8988T (cell line): ENCODE measurements around the gene CYRIA.

Source experiments
- DNase-seq: peaks from one replicate; pipeline ENCODE4 v3.0.0; 2011

The CYRIA gene

GRCh38 chr2:16626997-16627605, 38.5 kb downstream of the CYRIA start:
- no peak for DNase-seq

- no peak for DNase-seq
Measured at GRCh38 chr2:16626497-16626896, 39.1 kb downstream of the CYRIA start.

GRCh38 chr2:16625759-16626158, 39.9 kb downstream of the CYRIA start:
- no peak for DNase-seq

- no peak for DNase-seq
Measured at GRCh38 chr2:16625201-16625729, 40.4 kb downstream of the CYRIA start.

GRCh38 chr2:16624436-16624780, 41.2 kb downstream of the CYRIA start:
- DNase-seq: no peak

GRCh38 chr2:16623564-16624435, 41.8 kb downstream of the CYRIA start:
- no peak for DNase-seq

GRCh38 chr2:16623031-16623430, 42.6 kb downstream of the CYRIA start:
- no peak for DNase-seq

- no peak for DNase-seq
Measured at GRCh38 chr2:16622399-16622968, 43.1 kb downstream of the CYRIA start.

GRCh38 chr2:16621316-16621715, 44.3 kb downstream of the CYRIA start:
- DNase-seq: no peak

GRCh38 chr2:16620590-16620989, 45.0 kb downstream of the CYRIA start:
- DNase-seq: no peak

GRCh38 chr2:16619576-16620245, 45.9 kb downstream of the CYRIA start:
- DNase-seq: no peak

- no peak for DNase-seq
Measured at GRCh38 chr2:16617282-16618266, 48.1 kb downstream of the CYRIA start.
